Epidermal melanocyte (primary cell): ENCODE measurements around the gene GALNT18.

Source experiments
- DNase-seq: peaks from one replicate; pipeline ENCODE4 v3.0.0; 2011; ENCODE audit warnings: low spot score; ENCODE audit not compliant: insufficient read length

Gene GALNT18

GRCh38 chr11:11500744-11501487 lies 120.9 kb downstream of the GALNT18 start:
- DNase-seq = no peak

GRCh38 chr11:11499300-11499699 lies 122.5 kb downstream of the GALNT18 start:
- DNase-seq = no peak

DNA sequence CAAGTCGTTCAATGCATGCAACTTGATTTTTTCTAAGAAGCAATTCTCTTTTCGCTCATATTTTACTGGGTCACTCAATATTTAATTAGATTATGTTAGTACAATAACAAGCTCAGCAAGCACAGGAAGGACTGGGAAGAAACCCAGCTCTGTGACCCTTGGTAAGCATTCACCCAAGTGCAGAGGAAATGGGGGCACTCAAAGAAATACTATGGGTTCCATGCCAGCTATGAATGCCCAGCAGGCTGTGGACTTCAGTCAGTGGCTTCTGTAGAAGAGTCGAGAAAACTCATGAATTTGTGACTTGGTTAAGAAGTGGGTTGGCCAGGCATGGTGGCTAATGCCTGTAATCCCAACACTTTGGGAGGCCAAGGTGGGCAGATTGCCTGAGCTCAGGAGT lies 123.6 kb downstream of the GALNT18 start:
- no peak for DNase-seq

- DNase-seq = no peak
Measured at GRCh38 chr11:11496879-11497278, 124.9 kb downstream of the GALNT18 start.

- DNase-seq = no peak
Measured at GRCh38 chr11:11494348-11494747, 127.5 kb downstream of the GALNT18 start.

DNA sequence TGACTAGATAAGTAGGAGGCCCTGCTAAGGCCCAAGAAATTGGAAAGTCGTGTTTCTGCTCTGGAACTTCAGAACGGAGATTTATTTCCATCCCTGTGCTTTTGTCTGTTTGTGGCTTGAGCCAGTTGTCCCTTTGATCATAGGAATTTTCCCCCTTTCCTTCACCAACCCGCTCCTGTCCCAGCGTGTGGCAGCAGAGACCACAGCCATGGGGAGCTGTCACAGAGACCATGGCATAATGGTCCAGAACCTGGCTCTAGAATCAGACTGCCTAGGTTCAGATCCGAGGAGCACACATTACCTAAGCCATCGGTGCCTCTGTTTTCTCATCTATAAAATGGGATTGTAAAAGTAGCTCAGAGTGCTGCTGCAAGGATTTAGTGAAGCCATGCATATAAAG lies 128.1 kb downstream of the GALNT18 start:
- no peak for DNase-seq

GRCh38 chr11:11491589-11491988 lies 130.2 kb downstream of the GALNT18 start:
- no peak for DNase-seq

GRCh38 chr11:11491014-11491413 lies 130.8 kb downstream of the GALNT18 start:
- no peak for DNase-seq

- DNase-seq = no peak
Measured at GRCh38 chr11:11486423-11486822, 135.4 kb downstream of the GALNT18 start.

DNA sequence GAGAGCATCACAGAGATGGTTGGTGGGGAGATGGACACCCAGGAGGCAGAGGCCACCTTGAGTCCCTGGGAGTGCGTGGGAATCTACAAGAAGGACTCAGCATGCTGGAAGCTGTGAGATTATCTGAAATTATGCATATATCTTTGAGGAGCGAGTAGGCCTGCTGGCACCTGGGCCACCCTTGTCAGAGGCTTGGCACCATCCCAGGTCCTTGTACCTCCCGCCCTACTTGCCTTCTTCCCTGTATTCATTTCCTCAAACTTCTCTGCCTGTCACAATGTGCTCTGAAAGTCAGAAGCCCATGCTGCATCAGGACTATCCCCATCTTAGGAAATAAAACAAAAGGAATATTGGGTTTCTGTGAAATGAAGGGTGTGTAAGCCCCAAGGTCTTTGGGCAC lies 135.8 kb downstream of the GALNT18 start:
- no peak for DNase-seq

GRCh38 chr11:11483627-11484026 lies 138.2 kb downstream of the GALNT18 start:
- no peak for DNase-seq

DNA sequence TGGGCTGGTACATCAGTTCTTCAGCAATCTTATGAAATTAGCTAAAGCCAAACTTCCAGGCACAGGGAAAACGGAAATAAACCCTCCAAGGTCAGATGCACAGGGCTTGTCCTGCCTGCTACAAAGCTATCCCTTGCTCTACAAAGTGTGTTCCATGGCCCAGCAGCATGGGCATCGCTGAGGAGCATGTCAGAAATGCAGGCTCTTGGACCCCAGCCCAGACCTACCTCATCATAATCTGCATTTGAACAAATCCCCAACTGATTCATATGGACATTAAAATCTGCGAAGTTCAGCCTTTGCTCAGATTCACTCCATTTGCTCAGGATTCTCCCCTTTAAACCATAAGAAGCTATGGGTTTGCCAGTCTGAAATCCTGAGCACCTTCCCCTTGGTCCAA lies 139.1 kb downstream of the GALNT18 start:
- DNase-seq = no peak

DNA sequence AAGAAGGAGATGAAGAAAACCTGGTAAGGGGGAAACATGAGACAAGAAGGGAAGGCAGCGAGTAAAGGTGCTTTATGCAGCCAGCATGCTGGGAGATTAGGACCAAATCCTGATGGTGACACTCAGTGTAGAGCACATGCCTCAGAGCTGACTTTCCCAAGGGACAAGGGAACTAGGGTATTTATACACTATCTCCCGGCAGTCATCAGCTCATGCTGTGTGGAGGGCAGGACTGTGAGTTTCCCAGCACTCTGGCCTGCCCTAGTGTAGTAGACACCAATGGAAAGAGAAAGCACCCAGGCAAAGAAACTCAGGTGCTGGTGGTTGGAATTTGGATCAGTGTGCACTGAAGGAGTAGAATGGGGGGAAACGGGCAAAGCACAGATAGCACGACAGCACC lies 140.4 kb downstream of the GALNT18 start:
- no peak for DNase-seq

DNA sequence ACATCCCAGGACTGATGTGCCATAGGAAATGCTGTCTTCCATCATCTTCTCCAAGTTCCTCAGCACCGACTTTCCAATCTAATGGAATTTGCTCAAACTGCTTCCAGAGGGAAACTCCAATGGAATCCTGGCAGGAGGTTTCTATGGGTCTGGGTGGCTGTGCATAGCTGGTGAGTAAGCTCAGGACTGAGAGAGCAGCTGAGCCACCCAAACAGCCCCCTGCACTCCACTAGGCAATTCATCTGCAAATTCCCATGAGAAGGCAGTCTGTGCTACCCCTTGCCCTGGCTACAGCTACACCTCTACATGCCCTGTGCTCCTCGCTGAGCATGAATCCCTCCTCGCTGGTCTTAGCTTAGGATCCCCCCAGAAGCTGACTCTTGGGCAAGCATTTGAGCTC lies 140.8 kb downstream of the GALNT18 start:
- no peak for DNase-seq

DNA sequence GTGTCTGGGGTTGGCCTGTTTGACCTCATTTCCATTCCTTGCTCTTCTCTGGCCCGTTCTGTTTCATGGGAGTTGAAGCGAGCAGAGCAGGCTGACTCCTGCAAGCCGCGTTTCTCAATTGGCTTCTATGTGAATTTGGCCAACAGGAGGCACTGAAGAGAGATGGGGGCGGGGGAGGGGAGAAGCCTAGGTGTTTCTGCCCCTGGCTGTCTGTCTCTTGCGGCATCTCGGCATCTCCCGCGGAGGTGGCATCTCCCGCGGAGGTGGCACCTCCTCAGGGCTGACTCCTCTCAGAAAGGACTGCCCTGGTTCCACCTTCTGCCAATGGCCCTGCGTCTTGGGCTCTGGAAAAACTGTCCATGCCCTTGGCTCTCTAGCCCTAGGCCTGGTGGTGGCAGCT lies 143.1 kb downstream of the GALNT18 start:
- no peak for DNase-seq

DNA sequence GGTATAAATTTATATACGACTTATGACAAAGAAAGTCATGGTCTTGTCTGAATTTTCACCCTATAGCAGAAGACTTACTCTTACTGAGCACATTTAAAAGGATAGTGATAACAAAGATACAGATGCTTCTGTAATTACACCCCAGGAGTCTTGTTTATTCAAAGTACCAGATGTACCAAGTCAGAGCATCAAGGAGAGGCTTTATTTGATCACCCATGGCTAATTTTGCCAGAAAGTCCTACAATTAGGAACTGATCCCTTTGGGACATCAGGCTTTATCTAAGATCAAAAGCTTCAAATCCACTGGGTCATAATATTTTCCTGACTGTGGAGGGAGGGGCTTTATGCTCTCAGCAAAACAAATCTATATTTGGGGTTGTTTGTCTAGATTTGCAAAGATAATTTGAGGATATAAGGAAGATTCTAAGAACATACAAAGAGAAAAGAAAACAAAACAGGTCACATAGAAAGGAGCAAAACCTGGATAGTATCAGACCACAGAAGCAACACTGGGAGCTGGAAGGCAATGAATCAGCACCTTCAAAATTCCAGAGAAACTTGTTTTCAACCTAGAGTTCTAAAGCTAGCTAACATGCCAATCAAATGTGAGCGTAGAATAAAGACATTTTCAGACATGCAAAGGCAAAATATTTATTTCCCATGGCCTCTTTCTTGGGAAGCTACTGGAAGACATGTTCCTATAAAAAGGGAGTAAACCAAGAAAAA lies 143.9 kb downstream of the GALNT18 start:
- no peak for DNase-seq

- DNase-seq = no peak
Measured at GRCh38 chr11:11476971-11477645, 144.7 kb downstream of the GALNT18 start.

- no peak for DNase-seq
Measured at GRCh38 chr11:11476499-11476898, 145.3 kb downstream of the GALNT18 start.

DNA sequence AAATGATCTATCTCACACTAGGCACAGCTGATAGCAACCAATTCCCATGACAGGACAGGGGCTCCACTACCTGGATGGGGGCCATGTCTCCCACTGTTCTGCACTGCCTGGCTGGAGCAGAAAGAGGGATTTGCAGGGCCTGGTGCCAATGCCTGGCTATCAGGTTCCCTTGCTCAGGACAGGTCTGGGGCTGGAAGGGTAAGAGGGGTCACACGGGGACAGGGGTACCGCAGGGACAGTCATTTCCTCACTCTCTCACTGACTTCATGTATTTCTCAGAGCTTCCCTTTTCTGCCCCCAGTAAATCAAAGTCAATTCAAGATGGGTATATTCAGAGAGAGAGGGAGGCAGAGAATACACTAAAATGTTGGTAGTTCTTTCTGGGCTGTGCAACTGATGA lies 149.7 kb downstream of the GALNT18 start:
- DNase-seq = no peak

DNA sequence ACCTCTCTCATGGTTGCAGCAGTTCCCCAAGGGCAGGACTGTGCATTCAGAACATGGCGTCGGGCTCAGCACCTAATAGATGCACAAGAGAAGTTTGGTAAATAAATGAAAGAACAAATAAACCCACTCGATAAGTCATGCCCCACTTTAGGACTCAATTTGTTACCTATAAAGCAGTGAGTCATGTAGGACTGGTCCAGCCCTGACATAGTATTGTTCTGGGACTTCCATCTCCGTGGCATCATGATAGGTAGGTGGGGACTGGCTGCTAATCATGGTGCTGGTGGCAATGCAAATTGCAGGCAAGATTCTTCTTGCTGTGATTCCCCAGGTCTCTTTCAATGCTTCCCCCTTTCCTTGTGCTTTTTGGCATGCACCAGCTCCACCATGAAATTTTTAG lies 150.6 kb downstream of the GALNT18 start:
- no peak for DNase-seq

DNA sequence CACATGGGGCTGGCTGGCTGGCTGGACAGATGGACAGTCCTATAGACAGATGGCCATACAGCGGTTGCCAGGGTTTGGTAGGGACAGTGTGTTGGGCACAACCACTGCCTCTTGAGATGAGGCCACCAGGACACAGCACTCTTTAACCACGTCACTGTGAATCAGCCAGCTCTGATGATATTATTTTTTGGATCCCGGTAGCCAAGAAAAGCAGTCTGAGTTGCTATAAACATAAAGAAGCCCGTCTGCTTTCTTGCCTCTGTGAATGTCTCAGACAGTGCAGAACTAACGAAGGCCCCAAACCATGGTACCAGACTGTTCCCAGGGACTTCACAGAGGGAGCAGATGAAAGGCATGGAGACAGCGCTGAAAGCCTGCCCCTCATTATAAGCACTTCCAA lies 152.9 kb downstream of the GALNT18 start:
- DNase-seq = no peak

DNA sequence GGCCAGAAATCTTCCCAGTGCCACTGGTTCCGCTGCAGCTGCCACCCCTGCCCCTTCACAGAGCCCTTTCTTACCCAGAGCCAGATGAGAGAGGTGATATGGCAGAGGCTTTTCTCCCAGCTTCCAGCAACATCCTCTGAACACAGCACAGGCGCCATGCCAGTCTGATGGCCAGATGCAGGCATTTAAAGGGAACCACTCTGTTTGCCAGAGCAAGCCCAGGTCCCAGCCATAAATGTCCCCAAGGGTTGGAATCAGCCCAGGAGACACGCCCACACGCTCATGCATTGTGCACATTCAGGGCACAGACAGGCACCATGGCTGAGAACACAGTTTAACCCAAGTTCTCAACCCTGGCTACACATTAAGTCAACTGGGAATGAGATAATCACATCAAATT lies 154.5 kb downstream of the GALNT18 start:
- no peak for DNase-seq

GRCh38 chr11:11464555-11464954 lies 157.2 kb downstream of the GALNT18 start:
- DNase-seq = no peak
